Endothelial cell of umbilical vein (primary cell): ENCODE data around the gene TAS2R42. TPM values are rescaled to one million over a fixed set of nuclear protein-coding genes. Genes with fewer than 3 reads are reported as not detected.

Experiments
- BruUV-seq: library from RNA; stranded (reverse); fragments of 400-500 nt; replicated peaks from 2 replicates; lab custom pipeline; 2021; lab: Mats Ljungman, UMichigan
- CTCF ChIA-PET: fragments of 300-600, 350-600 bp; sonication (Branson Sonifier 250); formaldehyde crosslinking; loops from one replicate; lab custom pipeline; 2021; ENCODE audit warnings: antibody characterized with exemption, inconsistent platforms; lab: Charles Lee
- POLR2A ChIA-PET: fragments of 300-600, 350-600 bp; sonication (Branson Sonifier 250); formaldehyde crosslinking; loops from one replicate; lab custom pipeline; 2021; ENCODE audit warnings: antibody characterized with exemption, inconsistent platforms; lab: Charles Lee
- DNase-seq: peaks from one replicate; pipeline ENCODE4 v3.0.0-alpha.2; 2011; ENCODE audit warnings: low read depth, low spot score
- FAIRE-seq: peaks from 2 replicates; lab custom pipeline; 2011; peaks lifted over from hg19 to GRCh38; lab: Jason Lieb, UNC
- H2AFZ ChIP-seq: 2 replicates; pipeline ENCODE4 v1.6.0; 2012; ENCODE audit warnings: low read depth, low read length, control low read depth, inconsistent platforms
- H3K27ac ChIP-seq: 2 replicates; pipeline ENCODE4 v1.5.1; 2011; ENCODE audit warnings: low read depth, mild to moderate bottlenecking, control low read depth, low read length, moderate library complexity; ENCODE audit not compliant: insufficient read depth
- H3K27me3 ChIP-seq, 2 experiments: 2 replicates each; pipeline versions ENCODE4 v1.6.0 to v1.6.1; 2011; ENCODE audit warnings: low read length in 2 of 2, mixed read lengths in 1 of 2; ENCODE audit not compliant: control insufficient read depth in 2 of 2, insufficient read depth in 2 of 2
- H3K36me3 ChIP-seq, 2 experiments: 2 replicates in 1 of 2; 3 replicates in 1 of 2; pipeline ENCODE4 v1.5.1; 2011; ENCODE audit warnings: low read length in 2 of 2, mild to moderate bottlenecking in 1 of 2, moderate library complexity in 1 of 2; ENCODE audit not compliant: control insufficient read depth in 2 of 2, insufficient read depth in 2 of 2; ENCODE audit errors: extremely low read depth in 1 of 2
- H3K4me1 ChIP-seq: 3 replicates; pipeline ENCODE4 v1.5.1; 2011; ENCODE audit warnings: mild to moderate bottlenecking, low read length; ENCODE audit not compliant: control insufficient read depth, insufficient read depth; ENCODE audit errors: extremely low read depth
- H3K4me2 ChIP-seq: 2 replicates; pipeline ENCODE4 v1.6.1; 2011; ENCODE audit warnings: low read length, control low read depth, mixed read lengths; ENCODE audit not compliant: insufficient read depth
- H3K4me3 ChIP-seq, 3 experiments: fragments of 200-600 bp in 1 of 3; sonication (generic), shearing (Covaris generic) in 1 of 3; replicated peaks in 1 of 3; 2 replicates each; pipeline ENCODE4 v1.5.1; 2011 to 2016; ENCODE audit warnings: control low read depth in 3 of 3, low read length in 3 of 3, mild to moderate bottlenecking in 2 of 3, inconsistent platforms in 1 of 3, low read depth in 1 of 3, moderate library complexity in 1 of 3; ENCODE audit not compliant: insufficient read depth in 1 of 3
- H3K79me2 ChIP-seq: 2 replicates; pipeline ENCODE4 v1.6.0; 2012; ENCODE audit warnings: low read length, inconsistent platforms; ENCODE audit not compliant: control insufficient read depth, insufficient read depth
- H3K9ac ChIP-seq: replicated peaks from 2 replicates; pipeline ENCODE3; 2011; ENCODE audit warnings: low read length, control low read depth; ENCODE audit not compliant: insufficient read depth; ENCODE audit errors: extremely low read depth
- H3K9me1 ChIP-seq: replicated peaks from 3 replicates; pipeline ENCODE4 v1.6.0; 2011; ENCODE audit warnings: mild to moderate bottlenecking, low read length; ENCODE audit not compliant: control insufficient read depth, insufficient read depth; ENCODE audit errors: extremely low read depth
- H3K9me3 ChIP-seq: replicated peaks from 2 replicates; pipeline ENCODE4 v1.5.1; 2012; ENCODE audit warnings: low read length, inconsistent platforms; ENCODE audit not compliant: control insufficient read depth, insufficient read depth
- H4K20me1 ChIP-seq: replicated peaks from 2 replicates; pipeline ENCODE3; 2011; ENCODE audit warnings: mild to moderate bottlenecking, low read length; ENCODE audit not compliant: control insufficient read depth, insufficient read depth; ENCODE audit errors: extremely low read depth
- EZH2 ChIP-seq: IDR thresholded peaks from 2 replicates; pipeline ENCODE4 v1.6.1; 2012; ENCODE audit warnings: borderline replicate concordance, low read depth, mild to moderate bottlenecking, moderate library complexity, low read length, inconsistent platforms; ENCODE audit not compliant: severe bottlenecking
- FOS ChIP-seq: IDR thresholded peaks from 2 replicates; pipeline ENCODE4 v1.6.1; 2011; ENCODE audit warnings: mild to moderate bottlenecking, low read length, moderate library complexity, borderline replicate concordance; ENCODE audit not compliant: insufficient read depth
- GATA2 ChIP-seq: IDR thresholded peaks from 2 replicates; pipeline ENCODE4 v1.7.0; 2011; ENCODE audit warnings: low read depth, mild to moderate bottlenecking, moderate library complexity, mixed read lengths, low read length; ENCODE audit not compliant: insufficient read length, insufficient read depth
- JUN ChIP-seq: IDR thresholded peaks from 2 replicates; pipeline ENCODE4 v1.6.1; 2011; ENCODE audit warnings: borderline replicate concordance, low read depth; ENCODE audit not compliant: insufficient read length, insufficient read depth
- MYC ChIP-seq: IDR thresholded peaks from one replicate; pipeline ENCODE4 v1.6.1; 2011; ENCODE audit warnings: mild to moderate bottlenecking, low read depth, low read length
- POLR2A ChIP-seq: IDR thresholded peaks from 2 replicates; pipeline ENCODE4 v1.6.1; 2012; ENCODE audit warnings: low read depth, mild to moderate bottlenecking, control low read depth, low read length
- POLR2AphosphoS5 ChIP-seq: IDR thresholded peaks from 2 replicates; pipeline ENCODE4 v1.6.1; 2012; ENCODE audit warnings: low read depth, mild to moderate bottlenecking, control low read depth, low read length, moderate library complexity; ENCODE audit not compliant: insufficient read depth
- dilution Hi-C: fragments of 300-500 bp; cut with MboI; formaldehyde crosslinking; loops from one replicate; pipeline ENCODE4 v1.15.0; 2019; ENCODE audit warnings: low sequenced_read_pairs; ENCODE audit not compliant: extremely low pct_ligation_motif_present
- intact Hi-C: fragments of 100-400 bp; cut with micrococcal nuclease; formaldehyde crosslinking; loops from one replicate; pipeline ENCODE4 v1.10.0; 2022
- polyA plus RNA-seq, 4 experiments: library from polyadenylated mRNA; depleted of rRNA in 3 of 4; stranded (reverse) in 3 of 4; unstranded in 1 of 4; fragments of >200 nt; gene quantifications; 2 replicates each; pipeline versions ENCODE4 v1.2.1 to v1.2.3, GENCODE V29; 2011 to 2012; ENCODE audit warnings: missing spikeins in 1 of 4
- total RNA-seq: library from RNA; stranded (reverse); gene quantifications from 2 replicates; pipeline ENCODE4 v1.2.3, GENCODE V29; 2021
- TF ChIP-seq, protein P1 (sequence below), 2 donors: IDR thresholded peaks; 1 replicate in 1 of 2; 2 replicates in 1 of 2; pipeline ENCODE4 v1.5.1; 2011; ENCODE audit warnings: low read length in 2 of 2, mild to moderate bottlenecking in 2 of 2, moderate library complexity in 2 of 2, control low read depth in 1 of 2, inconsistent platforms in 1 of 2, low read depth in 1 of 2; ENCODE audit not compliant: insufficient read depth in 1 of 2; ENCODE audit errors: extremely low read depth in 1 of 2
- TF ChIP-seq, protein P2 (sequence below): IDR thresholded peaks from 2 replicates; pipeline ENCODE4 v1.6.1; 2011; ENCODE audit not compliant: insufficient read depth, insufficient read length

Gene TAS2R42
- total and polyA plus RNA-seq, 2 donors (not counting 3 experiments of a cell fraction or from before 2014, with no cell fraction given): not detected

DNA sequence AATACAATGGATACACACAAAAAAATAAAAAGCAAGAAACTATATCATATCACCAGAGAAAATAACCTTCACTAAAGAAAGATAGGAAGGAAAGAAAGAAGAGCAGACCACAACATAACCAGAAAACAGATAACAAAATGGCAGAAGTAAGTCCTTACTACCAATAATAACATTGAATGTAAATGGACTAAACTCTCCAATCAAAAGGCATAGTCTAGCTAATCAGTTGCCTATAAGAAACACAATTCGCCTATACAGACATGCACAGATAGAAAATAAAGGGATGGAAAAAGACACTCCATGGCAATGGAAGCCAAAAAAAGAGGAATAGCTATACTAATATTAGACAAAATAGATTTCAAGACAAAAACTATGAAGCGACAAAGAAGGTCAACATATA is 43.4 kb downstream of the TAS2R42 start:
- dilution Hi-C loops (no loop called here), intact Hi-C loops (no loop called here)
- no peak overlapping the region for H3K4me3 ChIP-seq
- peaks cover 42% of the 10 kb centered on the region for H3K79me2 ChIP-seq
- no peak overlapping the region for H2AFZ ChIP-seq
- H4K20me1 ChIP-seq: peaks cover 2% of the 10 kb centered on the region
- H3K27me3 ChIP-seq: no peaks in the 10 kb centered on the region
- H3K4me1 ChIP-seq: no peaks in the 10 kb centered on the region
- H3K9ac ChIP-seq: no peak overlapping the region
- DNase-seq (no peak), FAIRE-seq (no peak)
- no peaks in the 10 kb centered on the region for H3K36me3 ChIP-seq
- H3K27ac ChIP-seq: no peak overlapping the region
- CTCF ChIA-PET: no interaction called here
- H3K9me1 ChIP-seq: no peaks in the 10 kb centered on the region
- TF ChIP-seq JUN: no peak
- TF ChIP-seq, protein P1, sequence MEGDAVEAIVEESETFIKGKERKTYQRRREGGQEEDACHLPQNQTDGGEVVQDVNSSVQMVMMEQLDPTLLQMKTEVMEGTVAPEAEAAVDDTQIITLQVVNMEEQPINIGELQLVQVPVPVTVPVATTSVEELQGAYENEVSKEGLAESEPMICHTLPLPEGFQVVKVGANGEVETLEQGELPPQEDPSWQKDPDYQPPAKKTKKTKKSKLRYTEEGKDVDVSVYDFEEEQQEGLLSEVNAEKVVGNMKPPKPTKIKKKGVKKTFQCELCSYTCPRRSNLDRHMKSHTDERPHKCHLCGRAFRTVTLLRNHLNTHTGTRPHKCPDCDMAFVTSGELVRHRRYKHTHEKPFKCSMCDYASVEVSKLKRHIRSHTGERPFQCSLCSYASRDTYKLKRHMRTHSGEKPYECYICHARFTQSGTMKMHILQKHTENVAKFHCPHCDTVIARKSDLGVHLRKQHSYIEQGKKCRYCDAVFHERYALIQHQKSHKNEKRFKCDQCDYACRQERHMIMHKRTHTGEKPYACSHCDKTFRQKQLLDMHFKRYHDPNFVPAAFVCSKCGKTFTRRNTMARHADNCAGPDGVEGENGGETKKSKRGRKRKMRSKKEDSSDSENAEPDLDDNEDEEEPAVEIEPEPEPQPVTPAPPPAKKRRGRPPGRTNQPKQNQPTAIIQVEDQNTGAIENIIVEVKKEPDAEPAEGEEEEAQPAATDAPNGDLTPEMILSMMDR (IDR thresholded peaks at IDR 0.05; ENCODE audit: extremely low read depth in 1 of 2, insufficient read depth in 1 of 2, low read depth in 1 of 2, low read length in 2 of 2): no peak
- TF ChIP-seq POLR2AphosphoS5: no peak
- no peak for TF ChIP-seq MYC
- TF ChIP-seq GATA2: no peak
- TF ChIP-seq, protein P2, sequence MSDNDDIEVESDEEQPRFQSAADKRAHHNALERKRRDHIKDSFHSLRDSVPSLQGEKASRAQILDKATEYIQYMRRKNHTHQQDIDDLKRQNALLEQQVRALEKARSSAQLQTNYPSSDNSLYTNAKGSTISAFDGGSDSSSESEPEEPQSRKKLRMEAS: no peak
- no peak for TF ChIP-seq FOS
- TF ChIP-seq POLR2A: no peak
- TF ChIP-seq EZH2: no peak
- no peaks in the 10 kb centered on the region for H3K9me3 ChIP-seq
- BruUV-seq: no TSS peak
- H3K4me2 ChIP-seq: no peak overlapping the region
- POLR2A ChIA-PET: no interaction called here
